HCEC 1CT (cell line): ENCODE results near the gene KRTAP4-16.
"Not testable (repeated sequence)": the region's sequence is repeated elsewhere in the genome, so short reads cannot be mapped to it uniquely, and the experiment has no call there.

Source experiments
- DNase-seq: peaks from one replicate; pipeline ENCODE4 v3.0.0-alpha.2; 2017

The KRTAP4-16 gene

DNA sequence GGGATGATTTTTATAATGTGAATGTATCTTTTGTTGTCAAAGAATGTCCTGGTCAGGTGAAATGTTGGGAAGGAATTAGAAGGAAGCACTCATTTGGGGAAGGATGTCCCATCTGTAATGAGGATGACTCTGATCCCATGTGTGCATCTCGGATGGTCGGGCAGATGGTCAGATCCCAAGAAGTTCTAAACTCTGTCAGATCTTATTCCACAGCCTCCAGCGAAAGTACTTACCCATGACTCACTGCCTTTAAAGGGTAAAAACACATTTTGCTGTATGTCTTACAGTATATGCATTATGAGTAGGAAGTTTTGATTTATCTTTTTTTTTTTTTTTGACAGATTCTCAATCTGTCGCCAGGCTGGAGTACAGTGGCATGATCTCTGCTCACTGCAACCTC, 16.7 kb upstream of the KRTAP4-16 start:
- DNase-seq: peak; percentile 51

DNA sequence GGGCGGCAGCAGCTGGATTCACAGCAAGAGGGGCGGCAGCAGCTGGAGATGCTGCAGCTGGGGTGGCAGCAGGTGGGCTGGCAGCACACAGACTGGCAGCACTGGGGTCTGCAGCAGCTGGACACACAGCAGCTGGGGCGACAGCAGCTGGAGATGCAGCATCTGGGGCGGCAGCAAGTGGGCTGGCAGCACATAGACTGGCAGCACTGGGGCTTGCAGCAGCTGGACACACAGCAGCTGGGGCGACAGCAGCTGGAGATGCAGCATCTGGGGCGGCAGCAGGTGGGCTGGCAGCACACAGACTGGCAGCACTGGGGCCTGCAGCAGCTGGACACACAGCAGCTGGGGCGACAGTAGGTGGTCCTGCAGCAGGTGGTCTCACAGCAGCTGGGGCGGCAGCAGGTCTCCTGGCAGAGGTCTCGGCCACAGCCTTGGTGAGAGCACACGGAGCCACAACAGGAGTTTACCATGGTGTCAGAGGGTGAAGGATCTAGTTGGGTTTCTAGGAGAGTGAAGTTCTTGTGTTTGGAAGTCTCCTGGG, 15.9 kb upstream of the KRTAP4-16 start, which contains the start of gene KRTAP4-11:
Gene KRTAP4-11, minus strand, starts transcription at position 528 of the 541 bp plus-strand sequence. Its CDS starts 58 bp downstream, at position 470.
- DNase-seq: not testable (repeated sequence)

GRCh38 chr17:41116297-41116696, 14.3 kb upstream of the KRTAP4-16 start:
- DNase-seq: no peak

- no peak for DNase-seq
Observed at GRCh38 chr17:41111151-41111885, 9.3 kb upstream of the KRTAP4-16 start.

GRCh38 chr17:41108728-41109386, 6.8 kb upstream of the KRTAP4-16 start:
- not testable (repeated sequence) for DNase-seq

DNA sequence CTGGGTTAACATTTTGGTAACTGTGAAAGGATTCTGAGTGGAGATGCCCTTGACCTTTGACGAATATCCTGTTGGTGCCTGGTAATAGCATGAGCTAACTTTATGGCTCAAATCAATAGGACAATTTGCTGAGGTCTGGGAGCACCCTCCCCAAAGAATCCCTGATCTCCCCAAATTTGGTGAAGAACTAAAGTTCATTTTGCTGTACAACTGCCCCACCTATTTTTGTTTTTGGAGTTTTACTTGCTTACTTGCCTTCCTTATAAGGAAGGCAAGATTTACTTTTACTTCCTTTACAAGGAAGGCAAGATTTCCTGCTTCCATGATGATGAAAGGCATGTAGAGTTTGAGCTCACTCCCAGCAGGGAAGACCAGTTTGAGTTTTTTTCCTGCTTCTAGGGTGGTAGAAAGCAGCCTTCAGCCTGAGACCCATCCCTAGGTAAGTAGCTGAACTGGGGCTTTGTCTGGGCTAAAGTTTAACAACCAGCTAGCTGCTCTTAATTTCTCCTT, 6.0 kb upstream of the KRTAP4-16 start:
- no peak for DNase-seq

- not testable (repeated sequence) for DNase-seq
Observed at GRCh38 chr17:41105347-41105746, 3.3 kb upstream of the KRTAP4-16 start, which contains the start of gene KRTAP4-9. KRTAP4-9 (plus strand) TSS chr17:41105389; CDS start chr17:41105389, 0 bp downstream.

DNA sequence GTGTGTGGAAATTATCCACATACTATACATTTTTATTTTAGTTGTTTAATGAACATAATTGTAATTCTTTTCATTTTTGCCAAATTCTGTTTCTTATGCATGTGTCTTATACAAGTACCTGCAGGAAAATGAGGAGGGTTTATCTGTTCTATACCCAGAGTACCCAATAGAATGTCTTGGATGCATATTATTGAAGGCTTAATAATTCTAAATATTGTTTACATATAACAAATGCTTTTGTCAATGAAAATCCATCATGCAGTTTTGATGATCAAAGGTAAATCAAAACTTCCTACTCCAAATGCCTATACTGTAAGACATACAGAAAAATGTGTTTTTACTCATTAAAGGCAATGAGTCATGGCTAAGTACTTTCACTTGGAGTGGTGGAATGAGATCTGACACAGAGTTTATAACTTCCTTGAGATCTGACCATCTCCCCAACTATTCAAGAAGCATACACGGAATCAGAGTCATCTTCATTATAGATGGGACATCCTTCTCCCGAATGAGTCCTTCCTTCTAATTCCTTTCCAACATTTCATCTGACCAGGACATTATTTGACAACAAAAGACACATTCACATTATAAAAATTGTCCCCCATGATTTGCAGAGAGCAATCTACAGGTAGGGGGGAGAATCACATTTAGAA, 2.5 kb upstream of the KRTAP4-16 start:
- peak; percentile 60 for DNase-seq

DNA sequence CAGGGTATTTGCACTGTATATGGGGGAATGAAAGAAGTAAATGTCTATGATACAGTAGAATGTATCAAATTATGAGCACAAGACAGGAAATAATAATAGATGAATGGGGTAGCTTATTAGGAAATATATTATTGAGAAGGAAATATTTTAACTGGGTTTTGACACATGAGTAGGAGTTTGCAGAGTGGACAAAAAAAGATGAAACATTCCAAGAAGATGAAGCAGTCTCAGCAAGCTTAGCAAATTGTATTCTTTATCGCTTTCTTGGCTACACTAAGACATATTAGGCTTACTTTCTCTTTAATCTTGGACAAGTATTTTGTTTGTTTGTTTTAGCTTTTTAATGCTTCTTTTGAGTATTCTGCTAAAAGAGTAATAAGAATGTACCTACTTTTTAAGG, 1.9 kb upstream of the KRTAP4-16 start:
- DNase-seq: peak; percentile 44

DNA sequence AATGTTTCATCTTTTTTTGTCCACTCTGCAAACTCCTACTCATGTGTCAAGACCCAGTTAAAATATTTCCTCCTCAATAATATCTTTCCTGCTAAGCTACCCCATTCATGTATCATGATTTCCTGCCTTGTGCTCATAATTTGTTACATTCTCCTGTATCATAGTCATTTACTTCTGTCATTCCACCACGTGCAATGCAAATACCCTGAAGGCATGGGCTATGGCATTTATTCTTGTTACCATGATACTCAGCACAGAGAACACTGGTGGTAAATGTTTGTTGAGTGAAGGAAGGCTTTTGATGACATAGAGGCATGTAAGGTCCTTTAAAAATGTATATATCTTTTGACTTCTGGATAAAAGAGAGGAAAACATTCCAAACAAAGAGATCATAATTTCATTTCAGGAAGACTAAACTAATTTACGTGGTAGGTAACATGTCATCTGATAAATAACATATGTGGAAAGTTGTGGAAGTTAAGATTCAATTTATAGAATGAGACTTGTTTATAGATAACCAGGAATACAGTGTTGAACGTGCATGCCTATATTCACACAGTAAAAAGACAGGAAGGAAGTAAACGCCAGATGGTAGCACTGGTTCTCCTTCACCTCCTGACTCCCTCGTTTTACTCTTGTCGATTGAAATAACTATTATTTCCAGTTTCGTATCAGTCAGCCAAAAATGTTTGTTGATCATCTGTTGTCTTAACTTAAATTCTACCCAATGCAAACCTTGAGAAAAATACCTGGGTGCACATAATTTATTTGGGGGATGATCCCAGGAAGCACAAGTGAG, 2.1 kb downstream of the KRTAP4-16 start:
- peak; percentile 69 for DNase-seq

- DNase-seq: peak; percentile 58
Observed at GRCh38 chr17:41098481-41098880, 3.5 kb downstream of the KRTAP4-16 start.

GRCh38 chr17:41098042-41098441, 4.0 kb downstream of the KRTAP4-16 start, which contains the start of gene KRTAP4-8:
KRTAP4-8 (minus strand) TSS chr17:41098142; CDS start chr17:41098084, 58 bp downstream.
- no peak for DNase-seq

DNA sequence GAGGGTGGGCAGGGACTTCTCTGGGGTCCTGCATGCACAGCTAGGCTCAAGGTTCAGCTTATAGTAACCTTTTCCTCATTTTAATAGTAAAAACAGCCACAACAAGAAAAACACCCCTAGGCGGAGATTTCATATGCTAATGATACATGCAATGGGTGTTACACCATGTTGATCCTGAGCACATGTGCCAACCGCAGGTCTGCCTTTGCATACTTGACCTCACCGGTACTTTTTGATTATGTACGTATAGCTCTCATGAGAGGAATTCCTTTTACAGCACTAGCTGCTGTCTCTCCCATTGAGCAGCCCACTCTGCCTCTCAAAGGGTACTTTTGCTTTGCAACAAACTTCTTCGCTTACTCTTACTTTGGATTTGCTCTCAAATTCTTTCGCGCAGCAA, 6.0 kb downstream of the KRTAP4-16 start:
- DNase-seq: no peak

DNA sequence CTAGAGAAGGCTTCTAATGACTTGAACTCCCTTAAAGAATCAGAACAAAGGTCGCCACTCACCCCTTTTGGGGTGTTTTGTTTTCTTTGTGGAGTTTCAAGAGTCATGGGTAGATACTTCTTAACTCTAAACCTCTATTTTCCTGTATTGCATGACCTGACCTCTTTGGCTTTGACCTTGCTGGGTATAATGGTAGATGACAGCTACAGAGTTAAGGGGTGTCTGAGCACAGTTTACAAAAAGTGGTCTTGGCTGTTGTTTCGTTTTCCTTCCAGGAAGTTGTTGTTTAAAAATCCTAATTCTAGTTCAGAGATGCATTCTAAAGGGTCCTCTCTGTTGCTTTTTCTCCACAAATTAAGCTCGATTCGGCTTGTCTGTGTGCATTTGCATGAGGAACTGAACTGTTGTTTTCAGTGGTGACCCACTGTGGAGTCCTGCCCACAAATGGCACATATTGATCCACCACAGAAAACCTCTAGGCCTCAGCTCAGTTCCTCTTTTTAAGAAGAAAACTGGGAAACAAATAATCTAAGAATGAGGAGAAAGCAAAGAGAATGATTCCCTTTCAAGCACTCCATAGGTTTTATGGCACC, 13.2 kb downstream of the KRTAP4-16 start:
- not testable (repeated sequence) for DNase-seq

GRCh38 chr17:41084100-41084856, 17.7 kb downstream of the KRTAP4-16 start, which contains the start of gene KRTAP4-7:
KRTAP4-7 (plus strand) TSS chr17:41084150; CDS start chr17:41084207, 57 bp downstream.
- not testable (repeated sequence) for DNase-seq

DNA sequence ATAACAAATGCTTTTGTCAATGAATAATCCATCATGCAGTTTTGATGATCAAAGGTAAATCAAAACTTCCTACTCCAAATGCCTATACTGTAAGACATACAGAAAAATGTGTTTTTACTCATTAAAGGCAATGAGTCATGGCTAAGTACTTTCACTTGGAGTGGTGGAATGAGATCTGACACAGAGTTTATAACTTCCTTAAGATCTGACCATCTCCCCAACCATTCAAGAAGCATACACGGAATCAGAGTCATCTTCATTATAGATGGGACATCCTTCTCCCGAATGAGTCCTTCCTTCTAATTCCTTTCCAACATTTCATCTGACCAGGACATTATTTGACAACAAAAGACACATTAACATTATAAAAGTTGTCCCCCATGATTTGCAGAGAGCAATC, 18.6 kb downstream of the KRTAP4-16 start:
- peak; percentile 65 for DNase-seq

DNA sequence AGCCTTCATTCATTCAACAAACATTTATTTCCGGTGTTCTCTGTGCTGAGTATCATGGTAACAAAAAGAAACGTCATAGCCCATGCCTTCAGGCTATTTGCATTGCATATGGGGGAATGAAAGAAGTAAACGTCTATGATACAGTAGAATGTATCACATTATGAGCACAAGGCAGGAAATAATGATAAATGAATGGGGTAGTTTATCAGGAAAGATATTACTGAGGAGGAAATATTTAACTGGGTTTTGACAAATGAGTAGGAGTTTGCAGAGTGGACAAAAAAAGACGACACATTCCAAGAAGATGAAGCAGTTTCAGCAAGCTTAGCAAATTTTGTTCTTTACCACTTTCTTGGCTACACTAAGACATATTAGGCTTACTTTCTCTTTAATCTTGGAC, 19.4 kb downstream of the KRTAP4-16 start:
- DNase-seq: peak; percentile 24

GRCh38 chr17:41076788-41077187, 25.2 kb downstream of the KRTAP4-16 start:
- no peak for DNase-seq

- no peak for DNase-seq
Observed at GRCh38 chr17:41073676-41074075, 28.3 kb downstream of the KRTAP4-16 start.

DNA sequence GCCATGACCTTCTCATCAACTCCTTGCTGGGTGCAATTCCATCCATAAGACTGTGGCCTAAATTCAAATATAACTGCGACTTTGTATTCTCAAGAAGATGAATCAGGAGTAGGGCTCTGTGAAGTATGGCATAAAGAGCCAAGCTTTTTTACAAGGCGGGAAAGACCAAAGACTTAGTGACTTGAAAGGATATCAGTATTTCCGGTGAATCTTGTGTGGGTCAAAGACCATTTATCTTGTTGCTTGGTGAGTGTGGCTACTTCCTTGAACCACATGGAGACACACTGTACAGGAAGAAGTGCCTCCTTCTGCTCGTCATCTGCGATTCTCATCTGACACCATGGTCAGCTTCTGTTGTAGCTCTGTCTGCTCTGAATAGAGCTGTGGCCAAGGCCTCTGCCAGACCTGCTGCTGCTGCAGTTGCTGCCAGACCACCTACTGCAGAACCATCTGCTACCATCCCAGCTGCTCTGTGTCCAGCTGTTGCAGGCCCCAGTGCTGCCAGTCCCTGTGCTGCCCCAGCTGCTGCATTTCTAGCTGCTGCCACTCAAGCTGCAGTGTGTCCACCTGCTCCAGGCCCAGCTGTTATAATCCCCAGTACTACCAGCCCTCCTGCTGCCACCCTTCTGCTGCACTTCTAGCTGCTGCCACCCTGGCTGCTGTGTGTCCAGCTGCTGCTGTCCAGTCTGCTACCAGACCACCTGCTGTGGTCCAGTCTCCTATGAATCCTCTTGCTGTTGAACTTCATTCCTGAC, 30.2 kb downstream of the KRTAP4-16 start:
- no peak for DNase-seq
